Gastrocnemius medialis (tissue), 4 donors: Measurements from ENCODE around the gene SGK1. TPM values are rescaled to one million over a fixed set of nuclear protein-coding genes. Genes with fewer than 3 reads are reported as not detected.

ENCODE experiments used
- ATAC-seq, 2 donors: fragments of 150-250 bp; one replicate each; pipeline ENCODE4 v1.9.1; 2016
- DNase-seq, 2 donors: peaks; one replicate each; pipeline ENCODE4 v3.0.0-alpha.2; 2019
- H3K27ac ChIP-seq, 4 donors: fragments of 200-600 bp; sonication (generic); 1 replicate in 1 of 4; 2 replicates in 3 of 4; pipeline ENCODE4 v1.5.1; 2016 to 2018; ENCODE audit warnings: mild to moderate bottlenecking in 2 of 4, moderate library complexity in 1 of 4
- H3K27me3 ChIP-seq, 3 donors: fragments of 200-600 bp; sonication (generic) in 2 of 3; 1 replicate in 1 of 3; 2 replicates in 2 of 3; pipeline versions ENCODE4 v1.5.1 to v1.6.0; 2016 to 2019; ENCODE audit warnings: mild to moderate bottlenecking in 1 of 3, moderate library complexity in 1 of 3
- H3K36me3 ChIP-seq, 2 donors: fragments of 200-600 bp; sonication (generic) in 1 of 2; one replicate each; pipeline ENCODE4 v1.5.1; 2017 to 2018
- H3K4me1 ChIP-seq, 2 donors: fragments of 200-600 bp; sonication (generic) in 1 of 2; one replicate each; pipeline ENCODE4 v1.5.1; 2016 to 2017; ENCODE audit warnings: mild to moderate bottlenecking in 2 of 2
- H3K4me3 ChIP-seq, 4 donors: fragments of 200-600 bp; sonication (generic) in 3 of 4; 1 replicate in 1 of 4; 2 replicates in 3 of 4; pipeline ENCODE4 v1.5.1; 2016 to 2019; ENCODE audit warnings: mild to moderate bottlenecking in 2 of 4
- H3K9me3 ChIP-seq, 3 donors: fragments of 200-600 bp; sonication (generic) in 2 of 3; 1 replicate in 1 of 3; 2 replicates in 2 of 3; pipeline ENCODE4 v1.5.1; 2016 to 2019
- CTCF ChIP-seq, 5 experiments: fragments of 450-650 bp in 3 of 5; fragments of 200-600 bp in 2 of 5; sonication (generic) in 2 of 5; IDR thresholded peaks in 4 of 5; conservative IDR thresholded peaks in 1 of 5; 1 replicate in 4 of 5; 2 replicates in 1 of 5; pipeline ENCODE4 v1.5.1; 2016 to 2019; ENCODE audit warnings: antibody characterized with exemption in 5 of 5, mild to moderate bottlenecking in 3 of 5, moderate library complexity in 3 of 5
- POLR2A ChIP-seq, 2 donors: fragments of 450-650 bp; IDR thresholded peaks; one replicate each; pipeline ENCODE4 v1.6.1; 2017; ENCODE audit warnings: antibody characterized with exemption in 2 of 2, mild to moderate bottlenecking in 2 of 2, moderate library complexity in 2 of 2
- in situ Hi-C, 4 donors: fragments of 200-750 bp; cut with MboI; loops; one replicate each; pipeline versions ENCODE4 v1.15.0 to v1.8.0; 2017; ENCODE audit warnings: low sequenced_read_pairs in 4 of 4
- intact Hi-C: fragments of 100-400 bp; cut with DNase I; formaldehyde crosslinking; loops from one replicate; pipeline ENCODE4 v1.15.1; 2023; ENCODE audit warnings: low total_unique reads
- total RNA-seq, 4 donors: library from RNA; depleted of rRNA; stranded (reverse); fragments of >200 nt; gene quantifications; one replicate each; pipeline versions ENCODE4 v1.1.0 to v1.2.3, GENCODE V29; 2016

The SGK1 gene
- total RNA-seq, 4 donors from 2014 or later: 43.7 to 100 (median 56.2) TPM

GRCh38 chr6:134310817-134311216 lies 7.1 kb downstream of the SGK1 start:
- H3K36me3 ChIP-seq: no peaks in the 10 kb centered on the region
- H3K4me1 ChIP-seq: no peaks in the 10 kb centered on the region
- no peaks in the 10 kb centered on the region for H3K9me3 ChIP-seq
- in situ Hi-C loops: no loop called here
- H3K27me3 ChIP-seq: no peaks in the 10 kb centered on the region
- TF ChIP-seq POLR2A (IDR thresholded peaks at IDR 0.05): no peak
- TF ChIP-seq CTCF (IDR thresholded peaks at IDR 0.05 in 4 of 5, conservative IDR thresholded peaks at IDR 0.05 in 1 of 5): no peak
- intact Hi-C loops: no loop called here
- ATAC-seq: no peak
- no peak for DNase-seq
- no peak overlapping the region for H3K4me3 ChIP-seq
- no peak overlapping the region for H3K27ac ChIP-seq

- in situ Hi-C loops (no loop called here), intact Hi-C loops (no loop called here)
- Histone ChIP-seq H3K27me3 (no peaks in the 10 kb centered on the region), H3K27ac (no peak overlapping the region), H3K4me3 (no peak overlapping the region), H3K9me3 (no peaks in the 10 kb centered on the region), H3K36me3 (no peaks in the 10 kb centered on the region), H3K4me1 (no peaks in the 10 kb centered on the region)
- DNase-seq (no peak), ATAC-seq (no peak)
- no peak for TF ChIP-seq CTCF (IDR thresholded peaks at IDR 0.05 in 4 of 5, conservative IDR thresholded peaks at IDR 0.05 in 1 of 5)
Measured at GRCh38 chr6:134309983-134310605, 7.8 kb downstream of the SGK1 start.

GRCh38 chr6:134309227-134309626 lies 8.7 kb downstream of the SGK1 start:
- TF ChIP-seq CTCF (IDR thresholded peaks at IDR 0.05 in 4 of 5, conservative IDR thresholded peaks at IDR 0.05 in 1 of 5): no peak
- TF ChIP-seq POLR2A (IDR thresholded peaks at IDR 0.05): no peak
- Histone ChIP-seq H3K27me3 (no peaks in the 10 kb centered on the region), H3K4me3 (no peak overlapping the region), H3K4me1 (no peaks in the 10 kb centered on the region), H3K27ac (no peak overlapping the region), H3K36me3 (no peaks in the 10 kb centered on the region), H3K9me3 (no peaks in the 10 kb centered on the region)
- ATAC-seq (no peak), DNase-seq (no peak)
- intact Hi-C loops (no loop called here), in situ Hi-C loops (no loop called here)

- Histone ChIP-seq H3K36me3 (no peaks in the 10 kb centered on the region), H3K27me3 (no peaks in the 10 kb centered on the region), H3K4me3 (no peak overlapping the region), H3K4me1 (no peaks in the 10 kb centered on the region), H3K27ac (no peak overlapping the region), H3K9me3 (no peaks in the 10 kb centered on the region)
- DNase-seq (no peak), ATAC-seq (no peak)
- in situ Hi-C loops: no loop called here
- intact Hi-C loops: no loop called here
- TF ChIP-seq POLR2A (IDR thresholded peaks at IDR 0.05): no peak
Measured at GRCh38 chr6:134308800-134309199, 9.1 kb downstream of the SGK1 start.

GRCh38 chr6:134307870-134308269 lies 10.0 kb downstream of the SGK1 start:
- no peak overlapping the region for H3K27ac ChIP-seq
- H3K4me3 ChIP-seq: no peak overlapping the region
- H3K36me3 ChIP-seq: no peaks in the 10 kb centered on the region
- no peak for DNase-seq
- no peaks in the 10 kb centered on the region for H3K9me3 ChIP-seq
- in situ Hi-C loops: no loop called here
- intact Hi-C loops: no loop called here
- no peak for ATAC-seq
- H3K4me1 ChIP-seq: no peaks in the 10 kb centered on the region
- no peaks in the 10 kb centered on the region for H3K27me3 ChIP-seq
- TF ChIP-seq CTCF (IDR thresholded peaks at IDR 0.05 in 4 of 5, conservative IDR thresholded peaks at IDR 0.05 in 1 of 5) (no peak), POLR2A (IDR thresholded peaks at IDR 0.05) (no peak)
